ENCODE measurements around the gene ARPC1A.
"Not testable (repeated sequence)": the region's sequence is repeated elsewhere in the genome, so short reads cannot be mapped to it uniquely, and the experiment has no call there.

The ARPC1A gene

DNA sequence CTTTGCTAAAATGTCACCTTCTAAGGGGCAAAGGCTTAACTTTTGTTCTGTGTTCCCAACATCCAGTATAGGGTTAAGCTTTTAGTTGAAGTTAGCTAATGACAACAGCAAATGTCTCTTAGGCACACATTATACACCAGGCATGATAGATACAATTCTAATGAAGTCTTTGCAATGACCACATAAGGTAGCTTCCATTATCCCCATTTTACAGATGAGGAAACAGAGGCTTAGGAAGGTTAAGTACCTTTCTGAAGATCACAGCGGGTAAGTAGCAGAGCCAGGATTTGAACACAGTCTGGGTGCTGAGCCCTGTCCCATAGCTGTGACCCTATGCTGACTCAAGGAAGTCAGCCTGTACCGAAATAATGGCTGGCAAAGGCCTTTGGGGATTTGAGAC is 84.9 kb downstream of the ARPC1A start:
- DNase-seq (ENCODE audit: low read depth), result no peak

DNA sequence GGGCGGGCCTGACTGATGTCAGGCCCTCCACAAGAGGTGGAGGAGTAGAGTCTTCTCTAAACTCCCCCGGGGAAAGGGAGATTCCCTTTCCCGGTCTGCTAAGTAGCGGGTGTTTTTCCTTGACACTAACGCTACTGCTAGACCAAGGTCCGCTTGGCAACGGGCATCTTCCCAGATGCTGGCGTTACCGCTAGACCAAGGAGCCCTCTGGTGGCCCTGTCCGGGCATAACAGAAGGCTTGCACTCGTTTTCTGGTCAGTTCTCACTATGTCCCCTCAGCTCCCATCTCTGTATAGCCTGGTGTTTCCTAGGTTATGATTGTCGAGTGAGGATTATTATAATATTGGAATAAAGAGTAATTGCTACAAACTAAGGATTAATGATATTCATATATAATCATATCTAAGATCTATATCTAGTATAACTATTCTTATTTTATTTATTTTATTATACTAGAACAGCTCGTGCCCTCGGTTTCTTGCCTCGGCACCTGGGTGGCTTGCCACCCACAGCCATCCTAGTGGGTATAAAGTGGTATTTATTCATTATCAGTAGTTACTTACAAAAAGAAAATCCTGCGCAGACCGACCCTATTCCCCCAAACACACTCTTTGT is 89.9 kb downstream of the ARPC1A start:
- not testable (repeated sequence) for DNase-seq (ENCODE audit: low read depth)
